GM21367 (cell line): ENCODE data around the gene GATB.

Experiments used
- ATAC-seq: cut with Tn5 transposase; IDR thresholded peaks from one replicate; pipeline ENCODE4 v1.9.1; 2021; ENCODE audit not compliant: unreplicated experiment

The GATB gene

DNA sequence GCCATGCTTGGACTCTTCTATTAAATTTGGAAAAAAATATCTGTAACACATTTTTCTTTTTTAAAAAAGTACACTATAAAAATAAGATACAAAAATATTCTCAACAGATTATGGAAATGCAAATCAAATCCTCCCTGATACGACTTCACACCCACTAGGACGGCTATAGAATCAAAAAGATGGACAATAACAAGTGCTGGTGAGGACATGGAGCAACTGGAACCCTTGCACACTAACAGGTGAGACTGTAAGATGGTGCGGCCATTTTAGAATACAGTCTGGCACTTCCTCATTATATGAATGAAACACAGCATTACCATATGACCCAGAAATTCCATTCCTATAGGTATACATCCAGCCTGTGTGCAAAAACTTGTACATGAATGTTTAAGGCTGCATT is 83.6 kb downstream of the GATB start:
- no peak for ATAC-seq

- no peak for ATAC-seq
Observed at GRCh38 chr4:151676301-151676700, 84.5 kb downstream of the GATB start.

GRCh38 chr4:151675411-151675971 is 85.3 kb downstream of the GATB start:
- ATAC-seq: no peak

DNA sequence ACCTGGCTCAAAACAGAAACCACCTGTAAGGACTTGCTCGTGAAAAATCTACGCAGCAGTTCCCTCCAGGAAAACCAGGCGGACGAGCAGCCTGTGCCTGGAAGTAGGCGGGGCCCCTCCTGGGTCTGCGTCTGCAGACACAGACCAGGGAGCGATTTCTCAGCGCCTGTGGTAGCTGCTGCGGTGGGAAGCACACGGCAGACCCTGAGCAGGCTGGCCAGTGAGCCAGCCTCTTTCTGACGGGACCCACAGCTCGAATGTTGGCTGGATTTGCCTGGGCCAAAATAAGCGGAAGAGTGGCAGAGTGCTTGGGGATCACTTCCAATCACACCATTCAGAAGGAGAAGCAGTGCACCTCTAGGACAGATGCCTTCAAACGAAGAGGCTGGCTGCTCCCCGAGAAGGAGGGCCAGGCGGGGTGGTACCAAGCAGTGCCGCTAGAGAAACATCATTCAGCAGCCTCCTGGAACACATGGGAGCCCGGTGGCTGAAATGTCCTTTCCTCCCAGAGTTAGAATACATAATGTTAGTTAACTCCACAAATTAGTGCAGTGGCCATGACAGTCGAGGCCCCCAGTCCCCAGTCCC is 85.9 kb downstream of the GATB start:
- no peak for ATAC-seq

DNA sequence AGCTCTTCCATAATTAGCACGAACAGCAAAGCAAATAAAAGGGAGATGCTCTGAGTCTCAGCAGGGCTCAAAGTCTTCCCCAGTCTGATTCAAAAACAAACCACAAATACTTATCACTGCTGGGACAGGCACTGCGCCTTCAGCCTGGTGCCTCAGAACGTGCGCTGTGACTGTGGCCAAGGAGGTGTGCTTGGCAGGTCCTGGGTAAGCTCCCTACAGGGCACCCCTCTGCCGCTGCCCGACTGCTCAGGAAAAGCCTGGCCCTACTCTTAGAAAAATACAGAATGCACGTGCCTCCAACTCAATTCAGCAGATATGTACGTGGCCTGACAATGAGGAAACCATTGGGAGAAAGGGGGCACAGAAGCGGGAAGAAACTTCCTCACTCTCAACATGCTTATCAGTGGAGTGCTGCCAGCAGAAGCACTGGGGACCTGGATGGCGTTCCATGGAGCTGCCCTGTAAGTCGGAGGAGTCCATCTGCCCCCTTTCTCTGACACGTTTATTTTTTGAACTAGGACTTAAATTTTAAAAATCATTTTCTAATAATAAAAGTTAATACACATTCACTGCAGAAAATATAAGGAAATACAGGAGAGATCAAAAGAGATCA is 86.8 kb downstream of the GATB start:
- ATAC-seq: no peak

DNA sequence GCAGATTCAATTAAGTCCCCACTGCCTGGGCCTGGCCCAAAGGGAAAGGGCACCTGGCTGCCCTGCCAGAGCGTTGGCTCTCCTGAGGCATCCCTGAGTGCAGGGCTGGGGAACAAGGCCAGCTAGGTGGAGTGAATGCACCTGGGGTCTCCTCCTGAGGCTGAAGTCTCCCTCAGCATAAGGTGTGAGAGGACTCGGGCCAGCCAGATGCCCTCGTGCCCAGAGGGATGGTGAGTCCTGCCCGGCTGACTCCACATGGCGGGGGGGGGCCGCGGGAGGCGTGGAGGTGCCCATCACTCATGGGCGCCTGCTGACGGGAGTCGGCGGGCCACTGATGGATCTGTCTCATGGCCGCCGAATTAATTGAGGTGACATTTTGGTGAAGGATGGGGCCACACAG is 87.8 kb downstream of the GATB start:
- no peak for ATAC-seq

- no peak for ATAC-seq
Observed at GRCh38 chr4:151671541-151672059, 89.2 kb downstream of the GATB start.

GRCh38 chr4:151670843-151671242 is 90.0 kb downstream of the GATB start:
- no peak for ATAC-seq

DNA sequence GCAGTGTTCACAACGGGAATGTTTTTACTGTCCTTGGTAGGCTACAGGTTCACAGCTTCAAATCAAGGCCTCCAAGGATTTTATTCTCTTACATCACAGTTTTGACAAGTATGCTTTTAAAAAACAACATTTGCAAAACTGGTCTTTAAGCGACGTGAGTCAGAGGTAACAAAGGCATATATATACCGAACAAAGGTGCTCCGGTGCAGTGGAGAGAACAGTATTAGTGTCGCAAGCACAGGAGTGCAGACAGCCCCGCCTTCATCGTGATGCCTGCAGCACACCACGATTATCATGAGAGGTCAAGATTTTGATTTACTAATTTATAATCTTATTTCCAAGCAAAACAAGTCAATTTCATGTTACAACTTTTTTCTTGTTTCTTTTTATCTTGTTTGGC is 90.8 kb downstream of the GATB start:
- ATAC-seq: no peak

GRCh38 chr4:151668689-151669402 is 92.0 kb downstream of the GATB start:
- ATAC-seq: no peak

DNA sequence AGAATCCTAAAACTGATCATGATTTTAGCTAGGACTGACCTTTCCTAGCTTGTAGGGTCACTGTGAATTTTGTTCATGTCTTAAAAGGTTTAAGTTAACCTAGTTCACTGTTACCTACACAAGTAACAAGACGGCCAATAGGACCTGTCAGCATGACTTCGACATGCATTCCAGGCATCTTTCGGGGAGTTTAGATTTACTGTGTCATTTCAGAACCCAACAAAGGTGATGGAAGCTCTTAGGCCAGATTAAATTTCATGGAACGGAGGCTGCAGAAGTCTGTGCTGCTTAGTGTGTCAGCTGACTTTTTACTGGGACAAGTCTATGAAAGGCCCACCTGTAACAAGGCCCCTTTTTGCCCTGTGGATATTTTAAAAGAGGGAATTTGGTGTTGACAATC is 93.1 kb downstream of the GATB start:
- ATAC-seq: no peak

GRCh38 chr4:151667048-151667447 is 93.8 kb downstream of the GATB start:
- no peak for ATAC-seq

DNA sequence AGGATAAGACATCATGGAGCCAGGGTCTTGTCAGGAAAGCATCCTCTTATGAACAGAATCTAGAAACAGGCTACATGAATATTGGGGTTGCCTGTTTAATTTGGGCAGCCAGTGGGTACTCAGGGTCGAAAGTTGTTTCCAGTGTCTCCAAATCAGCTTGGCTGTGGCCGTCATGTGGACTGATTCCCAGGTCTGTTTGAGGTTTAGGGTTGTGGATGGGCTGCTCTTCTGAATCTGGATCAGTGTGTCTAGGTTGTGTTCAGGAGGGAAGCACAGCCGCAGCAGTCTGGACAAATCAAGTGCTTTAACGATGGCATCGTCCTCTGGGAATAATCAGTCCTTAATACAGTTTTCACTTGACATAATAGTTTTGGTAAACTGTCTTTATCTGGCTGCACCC is 94.3 kb downstream of the GATB start:
- ATAC-seq: no peak

DNA sequence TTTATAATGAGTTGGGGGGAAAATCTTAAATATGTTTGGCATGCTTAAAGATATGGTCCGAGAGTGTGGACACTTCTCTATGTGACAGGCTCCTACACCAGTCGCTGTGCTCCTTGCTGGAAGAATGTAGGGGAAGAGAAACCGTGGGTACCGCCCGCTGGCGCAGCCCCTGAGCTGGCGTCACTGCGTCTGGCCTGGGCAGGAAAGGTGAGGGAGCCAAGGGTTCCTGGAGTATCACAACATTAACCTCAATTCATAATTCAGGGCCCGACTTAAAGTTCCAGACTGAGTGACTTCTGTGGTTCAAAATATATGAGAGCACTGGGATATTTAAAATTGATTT is 95.1 kb downstream of the GATB start:
- ATAC-seq: no peak

- no peak for ATAC-seq
Observed at GRCh38 chr4:151665022-151665784, 95.6 kb downstream of the GATB start.

DNA sequence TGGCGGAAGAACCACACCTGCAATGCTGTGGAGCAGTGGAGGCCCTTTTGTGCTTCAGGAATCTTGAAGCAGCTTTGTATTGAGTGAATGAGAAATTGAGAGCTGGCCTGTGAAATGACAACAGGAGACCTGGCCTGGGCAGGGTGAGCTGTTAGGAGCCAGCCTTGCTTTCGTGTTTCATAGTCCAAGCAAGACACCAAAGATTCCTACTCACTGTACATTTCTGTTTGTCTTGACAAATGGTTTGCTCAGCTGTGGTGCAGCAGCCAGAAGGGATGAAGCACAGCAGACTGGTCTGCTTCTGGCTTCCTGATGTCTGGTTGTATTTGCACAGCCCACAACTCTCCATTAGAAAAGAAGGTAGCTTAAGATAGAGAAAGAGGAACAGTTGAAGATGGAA is 96.5 kb downstream of the GATB start:
- ATAC-seq: no peak

DNA sequence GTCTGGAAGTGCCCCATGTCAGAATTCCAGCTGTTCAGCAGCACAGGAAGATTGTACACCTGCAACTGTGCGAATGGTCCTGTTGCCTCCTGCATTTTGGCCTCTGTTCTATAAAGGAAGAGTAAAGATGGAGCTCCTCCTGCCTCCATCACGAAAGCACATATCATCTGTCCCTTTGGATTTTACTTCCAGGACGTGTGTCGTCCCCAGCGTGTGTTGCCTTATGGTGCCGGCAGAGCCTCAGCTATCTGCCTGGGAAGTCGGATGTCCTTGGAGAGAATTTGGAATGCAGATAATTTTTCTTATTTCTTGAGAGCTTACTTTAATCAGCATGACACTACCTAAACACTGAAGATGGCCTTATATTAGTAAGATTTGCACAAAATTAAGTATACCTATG is 97.7 kb downstream of the GATB start:
- ATAC-seq: no peak

GRCh38 chr4:151661873-151662272 is 98.9 kb downstream of the GATB start:
- ATAC-seq: no peak

DNA sequence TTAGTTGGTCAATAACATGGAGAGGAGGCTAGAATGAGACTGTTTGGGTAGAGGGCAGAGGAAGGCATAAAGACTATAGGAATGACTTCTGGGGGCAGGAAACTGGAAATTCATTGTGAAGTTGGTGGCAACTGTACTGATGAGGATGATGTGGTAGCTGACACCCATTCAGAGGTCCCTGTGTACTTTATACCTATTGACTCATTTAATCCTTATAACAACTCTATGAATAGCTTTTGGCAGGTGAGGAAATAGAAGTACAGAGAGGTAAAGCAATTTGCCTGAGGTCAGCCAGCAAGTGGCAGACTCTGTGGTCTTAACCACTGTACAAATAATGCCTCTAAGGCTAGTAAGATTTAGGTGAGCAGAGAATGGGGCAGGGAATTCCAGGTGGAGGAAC is 100.1 kb downstream of the GATB start:
- no peak for ATAC-seq

- no peak for ATAC-seq
Observed at GRCh38 chr4:151659601-151660364, 101.0 kb downstream of the GATB start.
